GM06990 (cell line): ENCODE data around the gene LILRA1.
"Not testable (repeated sequence)": the region's sequence is repeated elsewhere in the genome, so short reads cannot be mapped to it uniquely, and the experiment has no call there.

ENCODE experiments used
- DNase-seq: peaks from one replicate; pipeline ENCODE4 v3.0.0-alpha.2; 2011; ENCODE audit not compliant: insufficient read length; ENCODE audit errors: extremely low read depth
- H3K27me3 ChIP-seq: replicated peaks from 2 replicates; pipeline ENCODE4 v1.6.0; 2011; ENCODE audit warnings: low read length; ENCODE audit not compliant: control insufficient read depth, insufficient read depth
- H3K36me3 ChIP-seq: 2 replicates; pipeline ENCODE4 v1.5.1; 2011; ENCODE audit warnings: low read length; ENCODE audit not compliant: control insufficient read depth, insufficient read depth
- H3K4me3 ChIP-seq: replicated peaks from 2 replicates; pipeline ENCODE4 v1.5.1; 2011; ENCODE audit warnings: low read depth, mild to moderate bottlenecking, control low read depth, low read length
- CTCF ChIP-seq: IDR thresholded peaks from 2 replicates; pipeline ENCODE4 v1.5.1; 2011; ENCODE audit warnings: low read length, control low read depth, mild to moderate bottlenecking, inconsistent platforms; ENCODE audit not compliant: insufficient read depth, poor library complexity, severe bottlenecking

The LILRA1 gene

GRCh38 chr19:54554006-54554405, 39.4 kb upstream of the LILRA1 start:
- DNase-seq: no peak
- no peaks in the 10 kb centered on the region for H3K36me3 ChIP-seq
- no peaks in the 10 kb centered on the region for H3K27me3 ChIP-seq
- TF ChIP-seq CTCF: no peak
- H3K4me3 ChIP-seq: no peak overlapping the region

GRCh38 chr19:54554896-54555295, 38.5 kb upstream of the LILRA1 start:
- Histone ChIP-seq H3K27me3 (no peaks in the 10 kb centered on the region), H3K36me3 (no peaks in the 10 kb centered on the region), H3K4me3 (no peak overlapping the region)
- DNase-seq: no peak
- TF ChIP-seq CTCF: no peak

GRCh38 chr19:54556194-54556593, 37.2 kb upstream of the LILRA1 start:
- no peaks in the 10 kb centered on the region for H3K27me3 ChIP-seq
- TF ChIP-seq CTCF: no peak

GRCh38 chr19:54558339-54558738, 35.1 kb upstream of the LILRA1 start:
- no peak overlapping the region for H3K4me3 ChIP-seq
- H3K27me3 ChIP-seq: no peaks in the 10 kb centered on the region
- no peak for DNase-seq
- no peaks in the 10 kb centered on the region for H3K36me3 ChIP-seq
- no peak for TF ChIP-seq CTCF

More at GRCh38 chr19:54556194-54556593, 37.2 kb upstream of the LILRA1 start:
- no peak for DNase-seq
- no peaks in the 10 kb centered on the region for H3K36me3 ChIP-seq
- no peak overlapping the region for H3K4me3 ChIP-seq

- no peak for TF ChIP-seq CTCF
- Histone ChIP-seq H3K36me3 (no peaks in the 10 kb centered on the region), H3K4me3 (no peak overlapping the region), H3K27me3 (no peaks in the 10 kb centered on the region)
- DNase-seq: no peak
Measured at GRCh38 chr19:54560881-54561385, 32.5 kb upstream of the LILRA1 start.

- Histone ChIP-seq H3K36me3 (no peaks in the 10 kb centered on the region), H3K27me3 (no peaks in the 10 kb centered on the region), H3K4me3 (no peak overlapping the region)
- DNase-seq: no peak
- TF ChIP-seq CTCF: no peak
Measured at GRCh38 chr19:54561840-54562239, 31.6 kb upstream of the LILRA1 start.

GRCh38 chr19:54563206-54563605, 30.2 kb upstream of the LILRA1 start:
- not testable (repeated sequence) for DNase-seq, H3K27me3 ChIP-seq, H3K4me3 ChIP-seq, H3K36me3 ChIP-seq
